Measurements from ENCODE around the gene SLC49A4. TPM values are rescaled to one million over a fixed set of nuclear protein-coding genes. Genes with fewer than 3 reads are reported as not detected.
"Not testable (repeated sequence)": the region's sequence is repeated elsewhere in the genome, so short reads cannot be mapped to it uniquely, and the experiment has no call there.

Gene SLC49A4, protein sequence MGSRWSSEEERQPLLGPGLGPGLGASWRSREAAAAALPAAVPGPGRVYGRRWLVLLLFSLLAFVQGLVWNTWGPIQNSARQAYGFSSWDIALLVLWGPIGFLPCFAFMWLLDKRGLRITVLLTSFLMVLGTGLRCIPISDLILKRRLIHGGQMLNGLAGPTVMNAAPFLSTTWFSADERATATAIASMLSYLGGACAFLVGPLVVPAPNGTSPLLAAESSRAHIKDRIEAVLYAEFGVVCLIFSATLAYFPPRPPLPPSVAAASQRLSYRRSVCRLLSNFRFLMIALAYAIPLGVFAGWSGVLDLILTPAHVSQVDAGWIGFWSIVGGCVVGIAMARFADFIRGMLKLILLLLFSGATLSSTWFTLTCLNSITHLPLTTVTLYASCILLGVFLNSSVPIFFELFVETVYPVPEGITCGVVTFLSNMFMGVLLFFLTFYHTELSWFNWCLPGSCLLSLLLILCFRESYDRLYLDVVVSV
- 8.4 and 12.1 TPM in 2 replicates for polyA plus RNA-seq (2011; rRNA removed)
- polyA minus RNA-seq (2011; rRNA and poly(A)+ RNA removed): 6.2 and 7.4 TPM in 2 replicates

DNA sequence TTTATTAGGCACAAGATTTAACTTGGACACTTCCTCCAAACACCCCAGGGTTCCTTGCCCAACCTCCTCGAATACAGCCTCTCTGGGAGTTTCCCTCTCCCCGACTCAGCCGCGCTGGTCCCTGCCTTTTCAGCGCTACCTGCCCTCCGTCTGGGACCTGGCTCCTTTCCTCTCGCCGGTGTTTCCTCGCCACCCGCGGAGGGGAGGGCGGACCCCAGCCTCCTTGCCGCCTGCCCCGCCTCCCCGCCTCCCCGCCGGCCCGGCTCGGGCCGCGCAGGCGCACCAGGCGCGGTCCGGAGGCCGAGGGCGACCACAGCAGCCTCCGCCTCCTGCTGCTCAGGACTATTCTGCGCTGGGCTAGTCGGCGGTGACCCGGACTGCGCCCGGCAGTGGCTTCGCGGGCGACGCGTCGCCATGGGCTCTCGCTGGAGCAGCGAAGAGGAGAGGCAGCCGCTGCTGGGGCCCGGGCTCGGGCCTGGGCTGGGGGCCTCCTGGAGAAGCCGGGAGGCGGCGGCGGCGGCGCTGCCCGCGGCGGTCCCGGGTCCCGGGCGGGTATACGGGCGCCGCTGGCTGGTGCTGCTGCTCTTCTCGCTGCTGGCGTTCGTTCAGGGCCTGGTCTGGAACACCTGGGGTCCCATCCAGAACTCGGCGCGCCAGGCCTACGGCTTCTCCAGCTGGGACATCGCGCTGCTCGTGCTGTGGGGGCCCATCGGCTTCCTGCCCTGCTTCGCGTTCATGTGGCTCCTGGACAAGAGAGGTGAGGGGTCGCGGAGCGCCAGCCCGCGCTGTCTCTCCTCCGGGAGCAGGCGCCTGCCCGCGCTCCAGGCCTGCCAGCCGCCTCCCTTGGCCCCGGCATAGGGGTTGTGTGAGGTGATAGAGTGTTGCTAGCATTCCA, at the start of gene SLC49A4:
Gene SLC49A4 (plus strand): TSS at position 291 of the 895 bp plus-strand sequence. CDS start 124 bp downstream, at position 415.
- ChIA-PET CTCF (no interaction called here), POLR2A (no interaction called here)
- DNase-seq (ENCODE audit: low read depth): no peak
- TF ChIP-seq, protein P1, sequence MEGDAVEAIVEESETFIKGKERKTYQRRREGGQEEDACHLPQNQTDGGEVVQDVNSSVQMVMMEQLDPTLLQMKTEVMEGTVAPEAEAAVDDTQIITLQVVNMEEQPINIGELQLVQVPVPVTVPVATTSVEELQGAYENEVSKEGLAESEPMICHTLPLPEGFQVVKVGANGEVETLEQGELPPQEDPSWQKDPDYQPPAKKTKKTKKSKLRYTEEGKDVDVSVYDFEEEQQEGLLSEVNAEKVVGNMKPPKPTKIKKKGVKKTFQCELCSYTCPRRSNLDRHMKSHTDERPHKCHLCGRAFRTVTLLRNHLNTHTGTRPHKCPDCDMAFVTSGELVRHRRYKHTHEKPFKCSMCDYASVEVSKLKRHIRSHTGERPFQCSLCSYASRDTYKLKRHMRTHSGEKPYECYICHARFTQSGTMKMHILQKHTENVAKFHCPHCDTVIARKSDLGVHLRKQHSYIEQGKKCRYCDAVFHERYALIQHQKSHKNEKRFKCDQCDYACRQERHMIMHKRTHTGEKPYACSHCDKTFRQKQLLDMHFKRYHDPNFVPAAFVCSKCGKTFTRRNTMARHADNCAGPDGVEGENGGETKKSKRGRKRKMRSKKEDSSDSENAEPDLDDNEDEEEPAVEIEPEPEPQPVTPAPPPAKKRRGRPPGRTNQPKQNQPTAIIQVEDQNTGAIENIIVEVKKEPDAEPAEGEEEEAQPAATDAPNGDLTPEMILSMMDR (IDR thresholded peaks at IDR 0.05; ENCODE audit: insufficient read depth, low read depth, low read length): no peak
- no peaks in the 10 kb centered on the region for H3K36me3 ChIP-seq (ENCODE audit: control insufficient read depth, insufficient read depth, low read length)
- peak within 1 kb of the TSS; percentile 80 for H3K4me3 ChIP-seq (ENCODE audit: low read depth, low read length)
- no peaks in the 10 kb centered on the region for H3K27me3 ChIP-seq (ENCODE audit: control insufficient read depth, insufficient read depth, low read length)

DNA sequence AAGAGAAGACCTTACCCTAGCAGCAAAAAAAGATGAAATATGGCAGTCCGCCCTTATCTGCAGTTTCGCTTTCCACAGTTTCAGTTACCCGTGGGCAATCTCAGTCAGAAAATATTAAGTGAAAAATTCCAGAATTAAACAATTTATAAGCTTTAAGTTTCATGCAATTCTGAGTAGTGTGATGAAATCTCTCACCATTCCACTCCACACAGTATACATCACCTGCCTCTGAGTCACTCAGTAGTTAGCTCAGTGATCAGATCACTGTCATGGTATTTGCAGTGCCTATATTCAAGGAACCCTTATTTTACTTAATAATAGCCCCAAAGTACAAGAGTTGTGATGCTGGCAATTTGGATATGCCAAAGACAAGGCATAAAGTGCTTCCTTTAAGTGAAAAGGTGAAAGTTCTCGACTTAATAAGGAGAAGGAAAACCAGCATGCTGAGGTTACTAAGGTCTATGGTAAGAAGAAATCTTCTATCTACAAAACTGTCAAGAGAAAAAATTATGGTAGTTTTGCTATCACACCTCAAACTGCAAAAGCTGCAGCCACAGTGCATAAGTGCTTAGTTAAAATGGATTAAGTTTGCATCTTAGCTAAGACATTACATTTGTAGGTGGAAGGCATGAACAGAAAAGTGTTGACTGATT, 49.4 kb upstream of the SLC49A4 start:
- Histone ChIP-seq H3K36me3 (ENCODE audit: control insufficient read depth, insufficient read depth, low read length) (0 out of 2 replicates have a peak, but pooled peaks cover 1% of the 10 kb centered on the region), H3K4me3 (ENCODE audit: low read depth, low read length) (no peak overlapping the region), H3K27me3 (ENCODE audit: control insufficient read depth, insufficient read depth, low read length) (no peaks in the 10 kb centered on the region)
- ChIA-PET POLR2A (interaction anchor here (0.6 to 1.4 kb wide), 2 partner anchors 13 to 14 kb away, joined by 3 to 6 read pairs; no protein-coding TSS in a partner anchor), CTCF (interaction anchor here (1.7 to 3.2 kb wide), 2 partner anchors 10 to 11 kb away, joined by 5 to 14 read pairs; no protein-coding TSS in a partner anchor)
- peak; percentile 15 for DNase-seq (ENCODE audit: low read depth)
- TF ChIP-seq, protein P1 (IDR thresholded peaks at IDR 0.05; ENCODE audit: insufficient read depth, low read depth, low read length): no peak

DNA sequence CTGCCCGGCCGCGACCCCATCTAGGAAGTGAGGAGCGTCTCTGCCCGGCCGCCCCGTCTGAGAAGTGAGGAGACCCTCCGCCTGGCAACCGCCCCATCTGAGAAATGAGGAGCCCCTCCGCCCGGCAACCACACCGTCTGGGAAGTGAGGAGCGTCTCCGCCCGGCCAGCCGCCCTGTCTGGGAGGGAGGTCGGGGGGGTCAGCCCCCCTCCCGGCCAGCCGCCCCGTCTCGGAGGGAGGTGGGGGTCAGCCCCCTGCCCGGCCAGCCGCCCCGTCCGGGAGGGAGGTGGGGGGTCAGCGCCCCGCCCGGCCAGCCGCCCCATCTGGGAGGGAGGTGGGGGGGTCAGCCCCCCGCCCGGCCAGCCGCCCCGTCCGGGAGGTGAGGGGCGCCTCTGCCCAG, 47.6 kb upstream of the SLC49A4 start:
- CTCF ChIA-PET; POLR2A ChIA-PET; DNase-seq (ENCODE audit: low read depth); H3K27me3 ChIP-seq (ENCODE audit: control insufficient read depth, insufficient read depth, low read length); H3K36me3 ChIP-seq (ENCODE audit: control insufficient read depth, insufficient read depth, low read length); H3K4me3 ChIP-seq (ENCODE audit: low read depth, low read length): not testable (repeated sequence)

DNA sequence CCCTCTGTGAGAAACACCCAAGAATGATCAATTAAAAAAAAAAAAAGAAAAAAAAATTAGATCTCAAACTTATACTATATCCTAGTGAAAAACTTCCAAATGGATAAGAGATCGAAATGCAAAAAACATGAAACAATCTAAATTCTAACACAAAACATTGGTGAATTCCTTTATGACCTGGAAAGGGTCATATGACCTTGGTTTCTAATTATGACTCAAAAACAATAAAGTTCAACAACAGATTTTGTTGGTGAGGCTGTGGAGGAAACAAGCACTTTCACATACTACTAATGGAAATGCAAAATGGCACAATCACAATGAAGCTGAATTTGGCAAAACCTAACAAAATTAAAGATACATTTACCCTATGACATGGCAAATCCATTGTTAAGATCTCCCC, 46.5 kb upstream of the SLC49A4 start:
- Histone ChIP-seq H3K36me3 (ENCODE audit: control insufficient read depth, insufficient read depth, low read length) (no peaks in the 10 kb centered on the region), H3K27me3 (ENCODE audit: control insufficient read depth, insufficient read depth, low read length) (no peaks in the 10 kb centered on the region), H3K4me3 (ENCODE audit: low read depth, low read length) (no peak overlapping the region)
- ChIA-PET POLR2A (no interaction called here), CTCF (no interaction called here)
- TF ChIP-seq, protein P1 (IDR thresholded peaks at IDR 0.05; ENCODE audit: insufficient read depth, low read depth, low read length): no peak
- no peak for DNase-seq (ENCODE audit: low read depth)

DNA sequence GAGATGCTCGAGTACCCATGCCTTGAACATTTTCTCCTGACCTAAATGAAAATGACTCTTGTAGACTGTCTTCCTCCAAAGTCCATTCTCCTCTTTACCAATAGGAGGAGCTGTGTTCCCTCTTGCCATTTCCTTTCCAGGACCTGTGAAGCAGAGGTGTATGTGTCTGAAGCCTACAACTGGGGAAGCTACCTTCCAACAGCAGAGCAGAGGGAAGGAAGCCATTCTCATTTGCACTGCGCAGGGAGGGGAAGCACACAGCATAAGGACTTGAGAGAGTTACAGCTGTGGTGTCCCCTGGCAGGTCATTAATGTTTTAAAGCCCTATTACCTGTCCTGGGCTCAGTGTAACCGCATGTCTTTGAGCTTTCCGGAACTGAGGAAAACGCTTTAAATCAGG, 39.9 kb upstream of the SLC49A4 start:
- Histone ChIP-seq H3K27me3 (ENCODE audit: control insufficient read depth, insufficient read depth, low read length) (no peaks in the 10 kb centered on the region), H3K4me3 (ENCODE audit: low read depth, low read length) (no peak overlapping the region), H3K36me3 (ENCODE audit: control insufficient read depth, insufficient read depth, low read length) (no peaks in the 10 kb centered on the region)
- CTCF ChIA-PET: interaction anchor here (0.6 to 1.8 kb wide), 20 partner anchors 9 to 273 kb away, joined by 3 to 14 read pairs (median 3); partner anchors contain the start of genes HSPBAP1 and SEMA5B
- TF ChIP-seq, protein P1 (IDR thresholded peaks at IDR 0.05; ENCODE audit: insufficient read depth, low read depth, low read length): peak; percentile 78
- no peak for DNase-seq (ENCODE audit: low read depth)
- POLR2A ChIA-PET: no interaction called here
